Retinal pigment epithelial cell (primary cell): ENCODE measurements around the gene BMERB1.

Source experiments
- DNase-seq: peaks from one replicate; pipeline ENCODE4 v3.0.0-alpha.2; 2010; ENCODE audit warnings: low read depth
- H3K4me3 ChIP-seq: 2 replicates; pipeline ENCODE4 v1.5.1; 2011; ENCODE audit warnings: mild to moderate bottlenecking, low read length, control low read depth, moderate library complexity
- TF ChIP-seq, protein P1 (sequence below): conservative IDR thresholded peaks from 2 replicates; pipeline ENCODE4 v1.5.1; 2011; ENCODE audit warnings: low read depth, low read length, control low read depth, inconsistent platforms

The BMERB1 gene

DNA sequence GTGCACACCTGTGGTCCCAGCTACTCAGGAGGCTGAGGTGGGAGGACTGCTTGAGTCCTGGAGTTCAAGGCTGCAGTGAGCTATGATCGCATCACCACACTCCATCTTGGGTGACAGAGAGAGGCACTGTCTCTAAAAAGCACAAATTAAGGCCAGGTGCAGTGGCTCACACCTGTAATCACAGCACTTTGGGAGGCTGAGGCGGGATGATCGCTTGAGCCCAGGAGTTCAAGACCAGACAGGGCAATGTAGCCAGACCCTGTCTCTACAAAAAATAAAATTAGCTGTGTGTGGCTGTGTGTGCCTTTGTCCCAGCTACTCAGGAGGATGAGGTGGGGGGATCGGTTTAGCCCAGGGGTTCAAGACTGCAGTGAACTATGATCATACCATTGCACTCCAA, 81.6 kb downstream of the BMERB1 start:
- DNase-seq = no peak
- H3K4me3 ChIP-seq = no peak overlapping the region
- TF ChIP-seq, protein P1, sequence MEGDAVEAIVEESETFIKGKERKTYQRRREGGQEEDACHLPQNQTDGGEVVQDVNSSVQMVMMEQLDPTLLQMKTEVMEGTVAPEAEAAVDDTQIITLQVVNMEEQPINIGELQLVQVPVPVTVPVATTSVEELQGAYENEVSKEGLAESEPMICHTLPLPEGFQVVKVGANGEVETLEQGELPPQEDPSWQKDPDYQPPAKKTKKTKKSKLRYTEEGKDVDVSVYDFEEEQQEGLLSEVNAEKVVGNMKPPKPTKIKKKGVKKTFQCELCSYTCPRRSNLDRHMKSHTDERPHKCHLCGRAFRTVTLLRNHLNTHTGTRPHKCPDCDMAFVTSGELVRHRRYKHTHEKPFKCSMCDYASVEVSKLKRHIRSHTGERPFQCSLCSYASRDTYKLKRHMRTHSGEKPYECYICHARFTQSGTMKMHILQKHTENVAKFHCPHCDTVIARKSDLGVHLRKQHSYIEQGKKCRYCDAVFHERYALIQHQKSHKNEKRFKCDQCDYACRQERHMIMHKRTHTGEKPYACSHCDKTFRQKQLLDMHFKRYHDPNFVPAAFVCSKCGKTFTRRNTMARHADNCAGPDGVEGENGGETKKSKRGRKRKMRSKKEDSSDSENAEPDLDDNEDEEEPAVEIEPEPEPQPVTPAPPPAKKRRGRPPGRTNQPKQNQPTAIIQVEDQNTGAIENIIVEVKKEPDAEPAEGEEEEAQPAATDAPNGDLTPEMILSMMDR = no peak

DNA sequence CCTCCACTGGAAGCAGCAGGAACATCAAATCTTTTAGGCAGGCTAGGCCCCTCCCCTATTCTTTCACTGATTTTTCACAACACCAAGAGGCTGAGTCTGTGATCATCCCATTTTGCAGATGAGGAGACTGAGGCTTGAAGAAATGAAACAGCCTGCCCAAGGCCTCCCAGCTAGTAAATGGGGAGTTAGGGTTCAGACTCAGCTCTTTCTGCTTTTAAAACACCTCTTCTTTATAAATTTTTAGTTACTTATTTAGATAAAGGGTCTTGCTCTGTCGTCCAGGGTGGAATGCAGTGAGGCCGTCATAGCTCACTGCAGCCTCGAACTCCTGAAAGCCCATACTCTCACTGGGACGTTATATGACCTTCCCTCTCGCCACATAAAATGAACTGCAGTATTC, 82.2 kb downstream of the BMERB1 start:
- DNase-seq = no peak
- H3K4me3 ChIP-seq = no peak overlapping the region
- TF ChIP-seq, protein P1 = no peak

DNA sequence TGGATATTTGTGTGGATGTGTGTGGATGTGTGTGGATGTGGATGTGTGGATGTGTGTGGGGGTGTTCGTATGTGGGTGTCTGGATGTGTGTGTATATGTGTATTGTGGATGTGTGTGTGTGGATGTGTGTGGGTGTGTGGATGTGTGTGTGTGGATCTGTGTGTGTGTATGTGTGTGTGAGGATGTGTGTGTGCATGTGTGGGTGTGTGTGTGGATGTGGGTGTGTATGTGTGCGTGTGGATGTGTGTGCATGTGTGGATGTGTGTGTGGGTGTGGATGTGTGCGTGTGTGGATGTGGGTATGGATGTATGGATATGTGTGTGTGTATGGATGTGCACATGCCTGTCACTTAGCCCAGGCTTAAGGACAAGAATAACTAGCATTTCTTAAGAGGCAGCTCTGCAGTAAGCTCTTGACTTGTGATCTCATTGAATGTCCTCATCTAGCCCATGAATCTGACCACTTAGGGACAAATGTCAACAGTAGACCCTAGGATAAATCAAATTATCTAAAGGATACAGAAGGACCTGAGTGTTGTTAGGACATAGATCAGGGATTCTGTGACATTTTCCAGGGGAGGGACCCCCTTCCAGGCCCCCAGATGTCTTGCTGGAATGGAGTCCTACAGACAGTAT, 83.5 kb downstream of the BMERB1 start:
- TF ChIP-seq, protein P1 = no peak
- no peak overlapping the region for H3K4me3 ChIP-seq
- DNase-seq = no peak

DNA sequence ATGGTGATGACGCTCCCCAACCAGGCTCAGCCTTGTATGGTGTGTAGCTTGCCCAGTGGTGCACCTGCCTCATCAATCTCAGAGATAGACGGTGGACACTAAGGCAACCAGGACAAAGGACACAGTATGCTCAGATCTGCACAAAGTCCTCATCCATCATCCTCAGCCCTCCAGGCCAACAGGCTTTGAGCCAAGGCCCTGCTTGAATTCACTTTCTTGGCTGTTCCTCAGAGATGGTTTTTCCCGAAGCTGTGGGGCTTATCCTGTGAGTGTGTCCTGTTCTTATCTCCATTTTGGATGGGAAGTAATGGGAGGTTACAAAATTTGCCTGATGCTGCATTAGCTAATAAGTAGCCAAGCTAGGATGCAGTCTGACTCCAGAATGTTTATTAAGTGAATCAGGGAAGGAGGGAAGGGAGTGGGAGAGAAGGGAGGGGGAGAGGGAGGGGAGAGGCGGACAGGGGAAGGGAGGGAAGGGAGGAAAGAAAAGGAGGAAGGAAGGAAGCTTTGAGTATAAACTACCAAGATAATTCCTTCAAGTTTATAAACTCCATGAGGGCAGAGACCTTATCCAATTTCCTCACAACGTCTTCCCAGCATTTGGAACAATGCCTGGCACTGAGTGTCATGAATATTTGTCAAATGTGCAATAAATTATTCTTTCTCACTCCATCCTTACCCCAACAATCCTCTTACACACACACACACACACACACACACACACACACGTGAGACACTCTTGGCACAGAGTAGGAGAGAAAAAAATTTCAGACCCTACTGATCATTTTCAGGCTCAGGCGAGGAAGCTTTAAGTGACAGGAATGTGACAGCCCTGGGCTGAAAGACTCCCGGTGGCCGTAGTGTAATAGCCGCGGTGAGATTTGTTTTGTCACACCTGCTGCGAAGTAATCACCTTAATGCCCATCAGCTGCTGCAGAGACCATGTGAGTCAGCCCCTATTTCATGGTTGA, 84.3 kb downstream of the BMERB1 start:
- H3K4me3 ChIP-seq = no peak overlapping the region
- DNase-seq = peak; percentile 14
- TF ChIP-seq, protein P1 = no peak

DNA sequence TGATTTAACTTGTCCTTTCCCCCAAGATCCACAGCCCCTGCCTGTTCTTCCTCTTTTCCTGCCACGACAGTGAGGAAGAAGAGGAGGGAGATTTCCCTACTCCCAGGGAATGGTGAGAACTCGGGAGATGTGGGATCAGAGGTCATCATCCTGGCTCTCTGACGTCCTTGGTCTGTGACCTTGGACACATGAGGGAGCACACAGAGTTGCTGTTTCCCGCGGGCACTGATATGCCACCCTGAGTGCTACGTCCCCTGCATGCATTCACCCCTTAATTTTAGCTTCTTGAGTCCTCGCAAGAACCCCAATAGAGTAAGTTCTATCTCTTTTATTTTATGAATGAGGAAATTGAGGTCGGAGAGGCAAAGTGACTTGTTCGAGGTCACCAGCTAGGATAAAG, 85.4 kb downstream of the BMERB1 start:
- TF ChIP-seq, protein P1 = no peak
- no peak overlapping the region for H3K4me3 ChIP-seq
- no peak for DNase-seq

DNA sequence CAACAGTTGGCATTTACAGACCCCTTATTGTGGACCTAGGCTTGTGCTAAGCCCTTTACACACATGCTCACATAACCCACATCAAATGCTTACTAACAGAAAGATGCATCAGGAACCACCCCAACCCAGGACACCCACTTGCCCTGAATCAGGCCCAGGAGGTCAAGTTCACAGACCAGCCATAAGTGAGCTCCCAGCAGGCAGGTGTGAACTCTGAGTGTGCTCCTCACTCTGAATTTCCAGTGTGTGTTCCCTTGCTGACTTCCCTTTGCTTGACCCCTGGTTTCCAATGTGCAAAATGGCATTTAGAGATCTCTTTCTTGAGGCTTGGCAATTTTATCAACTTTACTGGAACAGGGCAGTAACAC, 87.0 kb downstream of the BMERB1 start:
- TF ChIP-seq, protein P1 = no peak
- H3K4me3 ChIP-seq = no peak overlapping the region
- DNase-seq = no peak
